SW 1271 (cell line): ENCODE results near the gene TPSG1.
"Not testable (repeated sequence)": the region's sequence is repeated elsewhere in the genome, so short reads cannot be mapped to it uniquely, and the experiment has no call there.

Experiments used
- DNase-seq, 2 experiments: peaks; one replicate each; lab custom pipeline; 2025; lab: John Stamatoyannopoulos, UW

Gene TPSG1

DNA sequence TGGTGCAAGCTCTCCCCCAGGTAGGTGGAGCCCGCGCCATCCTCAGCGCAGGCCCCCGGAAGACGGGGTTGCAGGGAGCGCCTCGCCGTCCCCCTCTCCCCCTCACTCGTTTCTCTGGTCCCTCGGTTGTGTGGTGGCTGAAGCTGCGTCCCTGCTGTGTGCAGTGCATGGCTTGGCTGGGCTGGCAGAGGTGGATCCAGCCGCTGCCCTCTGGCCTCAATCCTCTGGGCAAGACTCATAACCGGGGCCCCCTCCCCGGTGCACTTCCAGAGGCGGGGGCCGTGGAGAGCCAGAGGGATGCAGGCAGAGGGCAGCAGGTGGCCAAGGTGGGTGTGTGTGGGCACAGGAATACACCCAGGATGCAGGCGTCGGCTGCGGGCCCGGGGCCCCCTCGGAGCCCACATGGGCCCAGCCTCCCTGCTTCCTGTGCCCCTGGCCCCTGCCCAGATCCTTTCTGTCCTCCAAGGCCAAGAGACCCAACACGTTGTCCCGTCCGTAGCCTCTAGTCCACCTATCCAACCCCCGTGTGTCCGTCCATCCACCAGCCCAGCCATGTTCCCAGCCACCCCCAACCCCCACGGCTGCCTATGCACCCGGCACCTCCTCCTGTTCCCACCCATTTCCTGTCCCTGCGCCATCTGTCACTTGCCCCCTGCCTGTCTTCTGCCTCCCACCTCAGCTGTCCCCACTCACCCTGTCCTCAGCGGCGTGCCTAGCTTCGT is 9.3 kb downstream of the TPSG1 start:
- DNase-seq: no peak

DNA sequence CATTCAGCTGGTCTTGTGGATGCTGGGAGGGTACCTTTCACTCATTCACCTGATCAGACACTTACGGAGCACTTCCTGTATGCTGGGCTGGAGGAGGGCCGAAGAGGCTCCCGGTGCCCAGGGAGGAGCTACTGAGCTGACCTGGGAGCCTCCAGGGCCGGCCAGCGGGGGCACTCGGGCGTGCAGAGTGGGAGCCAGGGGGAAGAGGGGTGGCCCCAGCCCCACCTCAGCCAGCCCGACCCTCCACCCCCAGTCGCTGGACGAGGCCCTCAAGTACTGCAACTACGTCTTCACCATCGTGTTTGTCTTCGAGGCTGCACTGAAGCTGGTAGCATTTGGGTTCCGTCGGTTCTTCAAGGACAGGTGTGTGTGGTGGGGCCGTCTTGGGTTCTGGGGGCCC is 10.3 kb downstream of the TPSG1 start:
- DNase-seq: no peak

- no peak for DNase-seq
These were observed 11.2 kb downstream of the TPSG1 start for GRCh38 chr16:1213796-1214372.

DNA sequence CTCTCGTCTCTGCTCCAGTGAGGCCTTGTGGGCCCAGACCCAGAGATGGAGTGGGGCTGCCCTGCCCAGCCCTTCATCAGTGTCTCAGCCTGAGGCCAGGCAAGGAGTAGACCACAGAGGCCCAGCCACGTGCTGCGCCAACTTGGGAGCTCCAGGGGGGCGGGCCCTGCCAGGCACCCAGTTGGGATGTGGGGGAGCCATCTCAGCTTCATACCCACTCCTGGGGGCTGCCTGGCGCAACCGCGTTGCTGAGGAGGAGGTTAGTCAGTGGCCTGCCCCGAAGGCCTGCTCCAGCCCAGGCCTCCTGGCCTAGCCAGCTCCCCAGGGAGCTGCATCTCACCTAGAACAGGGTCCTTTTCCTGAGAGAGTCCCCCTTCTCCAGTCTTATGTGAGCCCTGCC is 11.8 kb downstream of the TPSG1 start:
- DNase-seq: no peak

GRCh38 chr16:1212616-1213194 is 12.4 kb downstream of the TPSG1 start:
- DNase-seq: no peak

- DNase-seq: no peak
These were observed 13.4 kb downstream of the TPSG1 start for GRCh38 chr16:1211451-1212268.

DNA sequence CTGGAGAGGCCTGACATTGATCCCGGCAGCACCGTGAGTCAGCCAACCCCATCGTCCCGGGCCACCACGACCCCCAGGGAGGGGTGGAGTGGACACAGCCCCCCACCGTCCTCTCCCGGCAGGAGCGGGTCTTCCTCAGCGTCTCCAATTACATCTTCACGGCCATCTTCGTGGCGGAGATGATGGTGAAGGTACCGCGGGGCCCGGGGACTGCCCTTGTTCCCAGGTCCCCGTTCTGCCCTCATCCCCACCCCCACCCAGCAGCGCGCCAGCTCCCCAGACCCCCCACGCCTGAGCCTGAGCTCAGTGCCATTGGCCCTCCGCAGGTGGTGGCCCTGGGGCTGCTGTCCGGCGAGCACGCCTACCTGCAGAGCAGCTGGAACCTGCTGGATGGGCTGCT is 14.6 kb downstream of the TPSG1 start:
- no peak for DNase-seq

- no peak for DNase-seq
These were observed 16.0 kb downstream of the TPSG1 start for GRCh38 chr16:1209081-1209480.

- DNase-seq: no peak
These were observed 16.7 kb downstream of the TPSG1 start for GRCh38 chr16:1208239-1208830.

GRCh38 chr16:1206786-1207185 is 18.3 kb downstream of the TPSG1 start:
- DNase-seq: no peak

DNA sequence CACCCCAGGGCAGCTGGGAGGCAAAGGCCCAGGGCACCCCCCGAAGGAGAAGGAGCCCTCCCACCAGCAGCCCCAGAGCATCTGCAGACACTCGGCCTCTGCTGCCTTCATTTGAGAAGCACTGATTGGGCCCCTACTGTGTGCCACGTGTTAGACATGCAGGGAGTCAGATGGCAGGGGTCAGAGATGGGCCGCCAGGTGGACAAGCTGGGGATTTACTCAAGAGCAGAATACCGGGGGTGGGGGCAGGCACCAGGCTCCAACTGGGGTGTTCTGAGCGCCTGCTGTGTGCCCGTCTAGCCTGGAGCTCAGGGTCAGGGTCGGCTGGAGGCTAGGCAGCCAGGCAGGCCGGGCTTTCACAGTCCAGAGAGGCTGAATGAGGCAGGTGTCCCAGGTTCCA is 18.7 kb downstream of the TPSG1 start:
- no peak for DNase-seq

GRCh38 chr16:1204933-1205332 is 20.1 kb downstream of the TPSG1 start:
- DNase-seq: no peak

DNA sequence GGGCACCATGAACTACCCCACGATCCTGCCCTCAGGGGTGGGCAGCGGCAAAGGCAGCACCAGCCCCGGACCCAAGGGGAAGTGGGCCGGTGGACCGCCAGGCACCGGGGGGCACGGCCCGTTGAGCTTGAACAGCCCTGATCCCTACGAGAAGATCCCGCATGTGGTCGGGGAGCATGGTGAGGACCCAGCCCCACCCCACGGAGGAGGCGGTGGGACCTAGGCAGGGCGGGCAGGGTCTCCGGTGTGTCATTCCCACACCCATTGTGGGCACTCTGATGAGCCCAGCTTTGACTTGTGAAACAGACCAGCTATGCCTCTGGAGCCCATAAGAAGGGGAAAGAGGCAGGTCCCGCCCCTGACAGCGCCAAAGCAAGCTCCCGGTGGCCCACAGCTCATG is 22.8 kb downstream of the TPSG1 start:
- no peak for DNase-seq

- DNase-seq: no peak
These were observed 23.6 kb downstream of the TPSG1 start for GRCh38 chr16:1201444-1201843.

DNA sequence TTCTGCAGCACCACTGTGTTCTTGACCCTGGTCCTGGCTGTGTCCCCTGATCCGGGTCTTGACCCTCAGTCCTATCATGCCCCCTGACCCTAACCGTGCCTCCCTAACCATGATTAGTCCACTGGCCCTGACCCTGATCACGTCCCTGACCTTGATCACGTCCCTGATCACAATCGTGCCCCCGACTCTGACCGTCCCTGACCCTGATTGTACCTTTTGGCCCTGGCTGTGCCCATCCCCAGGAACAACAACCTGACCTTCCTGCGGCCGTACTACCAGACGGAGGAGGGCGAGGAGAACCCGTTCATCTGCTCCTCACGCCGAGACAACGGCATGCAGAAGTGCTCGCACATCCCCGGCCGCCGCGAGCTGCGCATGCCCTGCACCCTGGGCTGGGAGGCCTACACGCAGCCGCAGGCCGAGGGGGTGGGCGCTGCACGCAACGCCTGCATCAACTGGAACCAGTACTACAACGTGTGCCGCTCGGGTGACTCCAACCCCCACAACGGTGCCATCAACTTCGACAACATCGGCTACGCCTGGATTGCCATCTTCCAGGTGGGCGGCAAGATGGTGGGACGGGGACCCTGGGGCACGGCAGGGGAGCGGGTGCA is 24.9 kb downstream of the TPSG1 start:
- DNase-seq: no peak

- DNase-seq: no peak
These were observed 25.6 kb downstream of the TPSG1 start for GRCh38 chr16:1199347-1200013.

GRCh38 chr16:1198671-1199346 is 26.3 kb downstream of the TPSG1 start:
- DNase-seq: not testable (repeated sequence)

GRCh38 chr16:1198194-1198593 is 26.9 kb downstream of the TPSG1 start:
- DNase-seq: no peak

- DNase-seq: no peak
These were observed 27.7 kb downstream of the TPSG1 start for GRCh38 chr16:1197237-1197866.

- DNase-seq: no peak
These were observed 28.6 kb downstream of the TPSG1 start for GRCh38 chr16:1196494-1196893.

GRCh38 chr16:1195393-1195666 is 29.7 kb downstream of the TPSG1 start:
- DNase-seq: no peak
